ENCODE data around the gene SPATA1.

- TF ChIP-seq, protein P1, sequence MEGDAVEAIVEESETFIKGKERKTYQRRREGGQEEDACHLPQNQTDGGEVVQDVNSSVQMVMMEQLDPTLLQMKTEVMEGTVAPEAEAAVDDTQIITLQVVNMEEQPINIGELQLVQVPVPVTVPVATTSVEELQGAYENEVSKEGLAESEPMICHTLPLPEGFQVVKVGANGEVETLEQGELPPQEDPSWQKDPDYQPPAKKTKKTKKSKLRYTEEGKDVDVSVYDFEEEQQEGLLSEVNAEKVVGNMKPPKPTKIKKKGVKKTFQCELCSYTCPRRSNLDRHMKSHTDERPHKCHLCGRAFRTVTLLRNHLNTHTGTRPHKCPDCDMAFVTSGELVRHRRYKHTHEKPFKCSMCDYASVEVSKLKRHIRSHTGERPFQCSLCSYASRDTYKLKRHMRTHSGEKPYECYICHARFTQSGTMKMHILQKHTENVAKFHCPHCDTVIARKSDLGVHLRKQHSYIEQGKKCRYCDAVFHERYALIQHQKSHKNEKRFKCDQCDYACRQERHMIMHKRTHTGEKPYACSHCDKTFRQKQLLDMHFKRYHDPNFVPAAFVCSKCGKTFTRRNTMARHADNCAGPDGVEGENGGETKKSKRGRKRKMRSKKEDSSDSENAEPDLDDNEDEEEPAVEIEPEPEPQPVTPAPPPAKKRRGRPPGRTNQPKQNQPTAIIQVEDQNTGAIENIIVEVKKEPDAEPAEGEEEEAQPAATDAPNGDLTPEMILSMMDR (IDR thresholded peaks at IDR 0.05) = no peak
- TF ChIP-seq EZH2phosphoT487 (IDR thresholded peaks at IDR 0.05) = no peak
These were observed 2.3 kb downstream of the SPATA1 start for GRCh38 chr1:84508510-84508909.

Data from neural progenitor cell (in vitro differentiated cells).